ENCODE results near the gene ARHGAP9.

DNA sequence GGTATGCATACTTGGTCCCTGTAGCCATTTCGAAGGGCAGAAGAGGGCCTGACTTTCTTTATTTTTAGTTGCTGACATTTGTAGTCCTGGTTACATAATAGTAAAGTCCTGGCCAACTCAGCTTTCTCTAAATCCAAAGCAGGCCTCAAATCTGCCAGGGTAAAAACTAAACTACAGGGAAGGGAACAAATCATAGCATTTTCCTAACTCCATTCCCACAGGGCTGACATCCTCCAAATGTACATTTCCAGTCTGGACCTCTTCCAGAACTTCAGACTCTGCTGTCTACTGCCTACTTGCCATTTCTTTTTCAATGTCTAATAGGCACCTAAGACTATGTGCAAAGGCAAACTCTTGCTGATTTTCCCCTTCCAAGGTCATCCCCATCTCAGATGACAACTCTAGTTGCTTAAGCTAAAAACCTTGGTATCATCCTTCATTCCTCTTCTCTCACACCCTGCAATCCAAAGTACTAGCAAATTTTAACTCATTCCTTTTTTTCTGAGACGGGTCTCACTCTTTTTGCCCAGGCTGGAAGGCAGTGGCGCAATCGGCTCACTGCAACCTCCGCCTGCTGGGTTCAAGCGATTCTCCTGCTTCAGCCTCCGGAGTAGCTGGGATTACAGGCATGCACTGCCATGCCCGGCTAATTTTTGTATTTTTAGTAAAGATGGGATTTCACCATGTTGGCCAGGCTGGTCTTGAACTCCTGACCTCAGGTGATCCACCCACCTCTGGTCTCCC, 38.7 kb upstream of the ARHGAP9 start:
- no peak for TF ChIP-seq CTCF (IDR thresholded peaks at IDR 0.05; ENCODE audit: insufficient read depth, low read length, poor library complexity, severe bottlenecking)
- TF ChIP-seq EZH2phosphoT487 (conservative IDR thresholded peaks at IDR 0.05; ENCODE audit: low read length): no peak

Measured in SU-DHL-6 (cell line).